ENCODE results near the gene INAFM1. TPM values are rescaled to one million over a fixed set of nuclear protein-coding genes. Genes with fewer than 3 reads are reported as not detected.

Gene INAFM1
- total and polyA plus RNA-seq, 9 of the 15 experiments (the other 6 are each of a cell fraction or from before 2014, with no cell fraction given) = 0.71 to 30.9 (median 3.1) TPM

DNA sequence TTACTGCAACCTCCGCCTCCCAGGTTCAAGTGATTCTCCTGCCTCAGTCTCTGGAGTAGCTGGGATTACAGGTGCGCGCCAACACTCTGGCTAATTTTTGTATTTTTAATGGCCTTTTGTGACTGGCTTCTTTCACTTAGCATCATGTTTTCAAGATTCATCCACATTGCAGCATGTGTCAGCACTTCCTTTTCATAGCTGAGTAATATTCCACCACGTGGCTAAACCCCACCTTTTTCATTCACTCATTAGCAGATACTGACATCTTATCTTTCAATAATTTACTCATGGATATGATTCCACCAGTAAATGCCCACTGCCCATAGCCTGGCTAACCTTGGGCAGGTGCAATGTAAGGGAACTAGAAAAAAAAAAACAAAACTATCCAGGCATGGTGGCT, 41.8 kb downstream of the INAFM1 start (continued):
- TF ChIP-seq, protein P1, sequence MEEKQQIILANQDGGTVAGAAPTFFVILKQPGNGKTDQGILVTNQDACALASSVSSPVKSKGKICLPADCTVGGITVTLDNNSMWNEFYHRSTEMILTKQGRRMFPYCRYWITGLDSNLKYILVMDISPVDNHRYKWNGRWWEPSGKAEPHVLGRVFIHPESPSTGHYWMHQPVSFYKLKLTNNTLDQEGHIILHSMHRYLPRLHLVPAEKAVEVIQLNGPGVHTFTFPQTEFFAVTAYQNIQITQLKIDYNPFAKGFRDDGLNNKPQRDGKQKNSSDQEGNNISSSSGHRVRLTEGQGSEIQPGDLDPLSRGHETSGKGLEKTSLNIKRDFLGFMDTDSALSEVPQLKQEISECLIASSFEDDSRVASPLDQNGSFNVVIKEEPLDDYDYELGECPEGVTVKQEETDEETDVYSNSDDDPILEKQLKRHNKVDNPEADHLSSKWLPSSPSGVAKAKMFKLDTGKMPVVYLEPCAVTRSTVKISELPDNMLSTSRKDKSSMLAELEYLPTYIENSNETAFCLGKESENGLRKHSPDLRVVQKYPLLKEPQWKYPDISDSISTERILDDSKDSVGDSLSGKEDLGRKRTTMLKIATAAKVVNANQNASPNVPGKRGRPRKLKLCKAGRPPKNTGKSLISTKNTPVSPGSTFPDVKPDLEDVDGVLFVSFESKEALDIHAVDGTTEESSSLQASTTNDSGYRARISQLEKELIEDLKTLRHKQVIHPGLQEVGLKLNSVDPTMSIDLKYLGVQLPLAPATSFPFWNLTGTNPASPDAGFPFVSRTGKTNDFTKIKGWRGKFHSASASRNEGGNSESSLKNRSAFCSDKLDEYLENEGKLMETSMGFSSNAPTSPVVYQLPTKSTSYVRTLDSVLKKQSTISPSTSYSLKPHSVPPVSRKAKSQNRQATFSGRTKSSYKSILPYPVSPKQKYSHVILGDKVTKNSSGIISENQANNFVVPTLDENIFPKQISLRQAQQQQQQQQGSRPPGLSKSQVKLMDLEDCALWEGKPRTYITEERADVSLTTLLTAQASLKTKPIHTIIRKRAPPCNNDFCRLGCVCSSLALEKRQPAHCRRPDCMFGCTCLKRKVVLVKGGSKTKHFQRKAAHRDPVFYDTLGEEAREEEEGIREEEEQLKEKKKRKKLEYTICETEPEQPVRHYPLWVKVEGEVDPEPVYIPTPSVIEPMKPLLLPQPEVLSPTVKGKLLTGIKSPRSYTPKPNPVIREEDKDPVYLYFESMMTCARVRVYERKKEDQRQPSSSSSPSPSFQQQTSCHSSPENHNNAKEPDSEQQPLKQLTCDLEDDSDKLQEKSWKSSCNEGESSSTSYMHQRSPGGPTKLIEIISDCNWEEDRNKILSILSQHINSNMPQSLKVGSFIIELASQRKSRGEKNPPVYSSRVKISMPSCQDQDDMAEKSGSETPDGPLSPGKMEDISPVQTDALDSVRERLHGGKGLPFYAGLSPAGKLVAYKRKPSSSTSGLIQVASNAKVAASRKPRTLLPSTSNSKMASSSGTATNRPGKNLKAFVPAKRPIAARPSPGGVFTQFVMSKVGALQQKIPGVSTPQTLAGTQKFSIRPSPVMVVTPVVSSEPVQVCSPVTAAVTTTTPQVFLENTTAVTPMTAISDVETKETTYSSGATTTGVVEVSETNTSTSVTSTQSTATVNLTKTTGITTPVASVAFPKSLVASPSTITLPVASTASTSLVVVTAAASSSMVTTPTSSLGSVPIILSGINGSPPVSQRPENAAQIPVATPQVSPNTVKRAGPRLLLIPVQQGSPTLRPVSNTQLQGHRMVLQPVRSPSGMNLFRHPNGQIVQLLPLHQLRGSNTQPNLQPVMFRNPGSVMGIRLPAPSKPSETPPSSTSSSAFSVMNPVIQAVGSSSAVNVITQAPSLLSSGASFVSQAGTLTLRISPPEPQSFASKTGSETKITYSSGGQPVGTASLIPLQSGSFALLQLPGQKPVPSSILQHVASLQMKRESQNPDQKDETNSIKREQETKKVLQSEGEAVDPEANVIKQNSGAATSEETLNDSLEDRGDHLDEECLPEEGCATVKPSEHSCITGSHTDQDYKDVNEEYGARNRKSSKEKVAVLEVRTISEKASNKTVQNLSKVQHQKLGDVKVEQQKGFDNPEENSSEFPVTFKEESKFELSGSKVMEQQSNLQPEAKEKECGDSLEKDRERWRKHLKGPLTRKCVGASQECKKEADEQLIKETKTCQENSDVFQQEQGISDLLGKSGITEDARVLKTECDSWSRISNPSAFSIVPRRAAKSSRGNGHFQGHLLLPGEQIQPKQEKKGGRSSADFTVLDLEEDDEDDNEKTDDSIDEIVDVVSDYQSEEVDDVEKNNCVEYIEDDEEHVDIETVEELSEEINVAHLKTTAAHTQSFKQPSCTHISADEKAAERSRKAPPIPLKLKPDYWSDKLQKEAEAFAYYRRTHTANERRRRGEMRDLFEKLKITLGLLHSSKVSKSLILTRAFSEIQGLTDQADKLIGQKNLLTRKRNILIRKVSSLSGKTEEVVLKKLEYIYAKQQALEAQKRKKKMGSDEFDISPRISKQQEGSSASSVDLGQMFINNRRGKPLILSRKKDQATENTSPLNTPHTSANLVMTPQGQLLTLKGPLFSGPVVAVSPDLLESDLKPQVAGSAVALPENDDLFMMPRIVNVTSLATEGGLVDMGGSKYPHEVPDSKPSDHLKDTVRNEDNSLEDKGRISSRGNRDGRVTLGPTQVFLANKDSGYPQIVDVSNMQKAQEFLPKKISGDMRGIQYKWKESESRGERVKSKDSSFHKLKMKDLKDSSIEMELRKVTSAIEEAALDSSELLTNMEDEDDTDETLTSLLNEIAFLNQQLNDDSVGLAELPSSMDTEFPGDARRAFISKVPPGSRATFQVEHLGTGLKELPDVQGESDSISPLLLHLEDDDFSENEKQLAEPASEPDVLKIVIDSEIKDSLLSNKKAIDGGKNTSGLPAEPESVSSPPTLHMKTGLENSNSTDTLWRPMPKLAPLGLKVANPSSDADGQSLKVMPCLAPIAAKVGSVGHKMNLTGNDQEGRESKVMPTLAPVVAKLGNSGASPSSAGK (IDR thresholded peaks at IDR 0.05) = peak; percentile 44; the same call in 1 of the 2 replicates
- TF ChIP-seq POLR2A (conservative IDR thresholded peaks at IDR 0.05) = no peak
- TF ChIP-seq FUS (optimal IDR thresholded peaks at IDR 0.05; ENCODE audit: low read depth, low read length) = no peak
- TF ChIP-seq RBM14 (IDR thresholded peaks at IDR 0.05; ENCODE audit: borderline replicate concordance, insufficient read depth, low read depth, low read length) = no peak
- TF ChIP-seq, protein P2, sequence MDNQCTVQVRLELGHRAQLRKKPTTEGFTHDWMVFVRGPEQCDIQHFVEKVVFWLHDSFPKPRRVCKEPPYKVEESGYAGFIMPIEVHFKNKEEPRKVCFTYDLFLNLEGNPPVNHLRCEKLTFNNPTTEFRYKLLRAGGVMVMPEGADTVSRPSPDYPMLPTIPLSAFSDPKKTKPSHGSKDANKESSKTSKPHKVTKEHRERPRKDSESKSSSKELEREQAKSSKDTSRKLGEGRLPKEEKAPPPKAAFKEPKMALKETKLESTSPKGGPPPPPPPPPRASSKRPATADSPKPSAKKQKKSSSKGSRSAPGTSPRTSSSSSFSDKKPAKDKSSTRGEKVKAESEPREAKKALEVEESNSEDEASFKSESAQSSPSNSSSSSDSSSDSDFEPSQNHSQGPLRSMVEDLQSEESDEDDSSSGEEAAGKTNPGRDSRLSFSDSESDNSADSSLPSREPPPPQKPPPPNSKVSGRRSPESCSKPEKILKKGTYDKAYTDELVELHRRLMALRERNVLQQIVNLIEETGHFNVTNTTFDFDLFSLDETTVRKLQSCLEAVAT (IDR thresholded peaks at IDR 0.05) = no peak
- no peak for TF ChIP-seq FOXP1 (CRISPR knock-in tag; IDR thresholded peaks at IDR 0.05)
- TF ChIP-seq ZMIZ1 (IDR thresholded peaks at IDR 0.05; ENCODE audit: low read depth in 2 of 2, low read length in 2 of 2) = no peak
- no peak for TF ChIP-seq ZNF766 (CRISPR knock-in tag; conservative IDR thresholded peaks at IDR 0.05)
- TF ChIP-seq PRPF4 (IDR thresholded peaks at IDR 0.05; ENCODE audit: insufficient read depth, low read depth, low read length, poor library complexity, severe bottlenecking) = no peak

All from K562 (cell line).